GM10847 (cell line): ENCODE measurements around the gene GNAL.

Source experiments
- POLR2A ChIP-seq: IDR thresholded peaks from 2 replicates; pipeline ENCODE4 v1.6.1; 2011; ENCODE audit not compliant: insufficient read length; ENCODE audit errors: extremely low read depth

Gene GNAL

GRCh38 chr18:11883153-11883552 lies 194.1 kb downstream of the GNAL start:
- no peak for TF ChIP-seq POLR2A

- no peak for TF ChIP-seq POLR2A
Measured at GRCh38 chr18:11884396-11885030, 195.4 kb downstream of the GNAL start.

- no peak for TF ChIP-seq POLR2A
Measured at GRCh38 chr18:11885278-11885947, 196.3 kb downstream of the GNAL start.

GRCh38 chr18:11886577-11887110 lies 197.6 kb downstream of the GNAL start:
- no peak for TF ChIP-seq POLR2A

GRCh38 chr18:11887328-11888128 lies 198.5 kb downstream of the GNAL start:
- no peak for TF ChIP-seq POLR2A

- TF ChIP-seq POLR2A: no peak
Measured at GRCh38 chr18:11888726-11889125, 199.7 kb downstream of the GNAL start.

- no peak for TF ChIP-seq POLR2A
Measured at GRCh38 chr18:11889284-11889683, 200.2 kb downstream of the GNAL start.

- no peak for TF ChIP-seq POLR2A
Measured at GRCh38 chr18:11891737-11892136, 202.7 kb downstream of the GNAL start.

GRCh38 chr18:11897781-11898180 lies 208.7 kb downstream of the GNAL start:
- no peak for TF ChIP-seq POLR2A

GRCh38 chr18:11899063-11899462 lies 210.0 kb downstream of the GNAL start:
- TF ChIP-seq POLR2A: no peak

GRCh38 chr18:11901826-11902438 lies 212.9 kb downstream of the GNAL start:
- no peak for TF ChIP-seq POLR2A

GRCh38 chr18:11902522-11903292 lies 213.6 kb downstream of the GNAL start:
- no peak for TF ChIP-seq POLR2A

GRCh38 chr18:11905613-11906012 lies 216.5 kb downstream of the GNAL start:
- TF ChIP-seq POLR2A: no peak

GRCh38 chr18:11906176-11906575 lies 217.1 kb downstream of the GNAL start:
- TF ChIP-seq POLR2A: no peak
